GM23338 (cell line): Measurements from ENCODE around the gene LAMA4. TPM values are rescaled to one million over a fixed set of nuclear protein-coding genes. Genes with fewer than 3 reads are reported as not detected.

Source experiments
- ATAC-seq: fragments of 200-7000 bp; cut with Tn5 transposase; 3 replicates; pipeline ENCODE4 v1.9.1; 2020
- DNase-seq: peaks from one replicate; pipeline ENCODE4 v3.0.0-alpha.2; 2015; ENCODE audit warnings: low spot score
- H2AFZ ChIP-seq: fragments of 200-600 bp; sonication (generic); 2 replicates; pipeline ENCODE4 v1.8.0; 2016; ENCODE audit warnings: antibody characterized with exemption, mild to moderate bottlenecking, moderate library complexity
- H3F3A ChIP-seq: fragments of 200-600 bp; sonication (generic); replicated peaks from 2 replicates; pipeline ENCODE4 v1.8.0; 2017; ENCODE audit warnings: antibody characterized with exemption, mixed run types, low read depth
- H3K27ac ChIP-seq: fragments of 200-600 bp; sonication (generic); 2 replicates; pipeline ENCODE4 v1.6.1; 2016; ENCODE audit warnings: low read depth
- H3K27me3 ChIP-seq: fragments of 200-600 bp; sonication (generic); 2 replicates; pipeline ENCODE4 v1.8.0; 2016; ENCODE audit warnings: mild to moderate bottlenecking, mixed run types, moderate library complexity; ENCODE audit not compliant: insufficient read depth
- H3K36me3 ChIP-seq: fragments of 200-600 bp; sonication (generic); 2 replicates; pipeline ENCODE4 v1.8.0; 2016; ENCODE audit warnings: mild to moderate bottlenecking; ENCODE audit not compliant: insufficient read depth
- H3K4me1 ChIP-seq: fragments of 200-600 bp; sonication (generic); 2 replicates; pipeline ENCODE4 v1.8.0; 2016; ENCODE audit warnings: mild to moderate bottlenecking, moderate library complexity; ENCODE audit not compliant: insufficient read depth
- H3K4me2 ChIP-seq: fragments of 200-600 bp; sonication (generic); 2 replicates; pipeline ENCODE4 v1.7.1; 2017; ENCODE audit warnings: mixed run types
- H3K4me3 ChIP-seq: fragments of 200-600 bp; sonication (generic); 2 replicates; pipeline ENCODE4 v1.6.1; 2016; ENCODE audit warnings: mixed run types
- H3K79me2 ChIP-seq: fragments of 200-600 bp; sonication (generic); replicated peaks from 2 replicates; pipeline ENCODE4 v1.8.0; 2017; ENCODE audit warnings: mild to moderate bottlenecking; ENCODE audit not compliant: insufficient read depth
- H3K9me2 ChIP-seq: fragments of 200-600 bp; sonication (generic); 2 replicates; pipeline ENCODE4 v1.8.0; 2017; ENCODE audit not compliant: insufficient read depth
- H4K20me1 ChIP-seq: fragments of 200-600 bp; sonication (generic); replicated peaks from 2 replicates; pipeline ENCODE4 v1.8.0; 2017; ENCODE audit warnings: mild to moderate bottlenecking; ENCODE audit not compliant: insufficient read depth
- H3K27ac Mint-ChIP-seq: 2 replicates; pipeline ENCODE4 v1.8.0; 2020; ENCODE audit warnings: inconsistent platforms, mild to moderate bottlenecking, moderate library complexity, mixed read lengths
- H3K27me3 Mint-ChIP-seq: 3 replicates; pipeline ENCODE4 v1.8.0; 2022; ENCODE audit warnings: low read depth, mild to moderate bottlenecking, moderate library complexity, mixed read lengths, inconsistent platforms; ENCODE audit not compliant: insufficient read depth, poor library complexity
- H3K36me3 Mint-ChIP-seq: 3 replicates; pipeline ENCODE4 v1.8.0; 2021; ENCODE audit warnings: low read depth, mild to moderate bottlenecking, inconsistent platforms, moderate library complexity, mixed read lengths
- H3K4me1 Mint-ChIP-seq: 3 replicates; pipeline ENCODE4 v1.8.0; 2020; ENCODE audit warnings: mild to moderate bottlenecking, inconsistent platforms, mixed read lengths
- H3K4me3 Mint-ChIP-seq: 3 replicates; pipeline ENCODE4 v1.8.0; 2021; ENCODE audit warnings: moderate library complexity, mild to moderate bottlenecking, inconsistent platforms, mixed read lengths
- H3K9me3 Mint-ChIP-seq: 3 replicates; pipeline ENCODE4 v1.8.0; 2020; ENCODE audit warnings: moderate library complexity, mild to moderate bottlenecking, inconsistent platforms, mixed read lengths
- CREB1 ChIP-seq: fragments of 250-450 bp; sonication (Bioruptor Pico); IDR thresholded peaks from 2 replicates; pipeline ENCODE4 v1.5.0; 2020; ENCODE audit warnings: low read depth, mild to moderate bottlenecking, moderate library complexity
- CTCF ChIP-seq, 2 experiments: fragments of 200-600 bp in 1 of 2; sonication (generic) in 1 of 2; conservative IDR thresholded peaks; 2 replicates each; pipeline versions ENCODE4 v1.5.1 to v1.6.1; 2016 to 2017; ENCODE audit warnings: antibody characterized with exemption in 2 of 2, low read depth in 2 of 2, mild to moderate bottlenecking in 2 of 2, moderate library complexity in 1 of 2
- ETS1 ChIP-seq: IDR thresholded peaks from 2 replicates; pipeline ENCODE4 v1.6.1; 2016; ENCODE audit warnings: antibody characterized with exemption
- EZH2 ChIP-seq: fragments of 200-600 bp; sonication (generic); IDR thresholded peaks from one replicate; pipeline ENCODE4 v1.8.0; 2017; ENCODE audit warnings: antibody characterized with exemption, mild to moderate bottlenecking, low read depth; ENCODE audit not compliant: unreplicated experiment
- EZH2phosphoT487 ChIP-seq: fragments of 200-600 bp; sonication (generic); IDR thresholded peaks from one replicate; pipeline ENCODE4 v1.8.1; 2018; ENCODE audit warnings: antibody characterized with exemption; ENCODE audit not compliant: unreplicated experiment
- JUNB ChIP-seq: IDR thresholded peaks from one replicate; pipeline ENCODE4 v1.6.1; 2016; ENCODE audit warnings: antibody characterized with exemption; ENCODE audit not compliant: unreplicated experiment
- NANOG ChIP-seq: IDR thresholded peaks from 2 replicates; pipeline ENCODE4 v1.6.1; 2016; ENCODE audit warnings: antibody characterized with exemption, borderline replicate concordance
- POLR2AphosphoS5 ChIP-seq: IDR thresholded peaks from 2 replicates; pipeline ENCODE4 v1.6.1; 2016; ENCODE audit warnings: antibody characterized with exemption, low read depth
- REST ChIP-seq: IDR thresholded peaks from one replicate; pipeline ENCODE4 v1.6.1; 2018; ENCODE audit warnings: antibody characterized with exemption; ENCODE audit not compliant: unreplicated experiment
- STAT1 ChIP-seq: IDR thresholded peaks from one replicate; pipeline ENCODE4 v1.6.1; 2016; ENCODE audit warnings: antibody characterized with exemption; ENCODE audit not compliant: unreplicated experiment
- ZNF114 ChIP-seq: fragments of 250-450 bp; sonication (Bioruptor Pico); IDR thresholded peaks from 2 replicates; pipeline ENCODE4 v1.5.0; 2020; ENCODE audit warnings: mild to moderate bottlenecking, moderate library complexity
- ZNF331 ChIP-seq: fragments of 250-450 bp; sonication (Bioruptor Pico); IDR thresholded peaks from 2 replicates; pipeline ENCODE4 v1.5.0; 2020; ENCODE audit warnings: low read depth, mild to moderate bottlenecking, moderate library complexity
- ZNF462 ChIP-seq: fragments of 250-450 bp; sonication (Bioruptor Pico); IDR thresholded peaks from 2 replicates; pipeline ENCODE4 v1.5.0; 2020; ENCODE audit warnings: mild to moderate bottlenecking, moderate library complexity
- polyA plus RNA-seq: library from polyadenylated mRNA; unstranded; fragments of >200 nt; fragmentation: Nextera tagmentation; extraction: Ambion mirVana; gene quantifications from 2 replicates; pipeline ENCODE4 v1.2.1, GENCODE V29; 2016
- total RNA-seq: library from RNA; depleted of rRNA; stranded (reverse); fragments of >200 nt; shearing (Covaris generic); gene quantifications from 2 replicates; pipeline ENCODE4 v1.2.3, GENCODE V29; 2014

Gene LAMA4
- total and polyA plus RNA-seq, 2 experiments from 2014 or later, result 1.7 to 2.8 TPM

- ATAC-seq, result no peak
- TF ChIP-seq REST (no peak), ZNF331 (CRISPR knock-in tag) (no peak), ZNF462 (CRISPR knock-in tag) (no peak), EZH2phosphoT487 (no peak), POLR2AphosphoS5 (no peak), JUNB (no peak), EZH2 (no peak), CREB1 (CRISPR knock-in tag) (no peak), CTCF (conservative IDR thresholded peaks at IDR 0.05; ENCODE audit: low read depth in 2 of 2) (no peak), NANOG (no peak), STAT1 (no peak), ETS1 (no peak), ZNF114 (CRISPR knock-in tag) (no peak)
- H3K27me3 ChIP-seq, result no peaks in the 10 kb centered on the region
- no peak overlapping the region for H3K4me2 ChIP-seq
- H3K4me1 ChIP-seq, result no peaks in the 10 kb centered on the region
- H3K4me3 ChIP-seq, result no peak overlapping the region
- no peaks in the 10 kb centered on the region for H3K79me2 ChIP-seq
- Mint-ChIP-seq H3K4me3 (no peak overlapping the region), H3K9me3 (no peaks in the 10 kb centered on the region), H3K27ac (no peak overlapping the region), H3K36me3 (no peaks in the 10 kb centered on the region), H3K4me1 (no peaks in the 10 kb centered on the region), H3K27me3 (no peaks in the 10 kb centered on the region)
- peak overlapping the region; percentile 50 for H2AFZ ChIP-seq
- no peak for DNase-seq
- H3K27ac ChIP-seq, result no peak overlapping the region
- H3K9me2 ChIP-seq, result peaks cover 4% of the 10 kb centered on the region; the same call in 1 of the 2 replicates
- no peaks in the 10 kb centered on the region for H3F3A ChIP-seq
- H4K20me1 ChIP-seq, result no peaks in the 10 kb centered on the region
- H3K36me3 ChIP-seq, result no peaks in the 10 kb centered on the region
Measured at GRCh38 chr6:112178846-112179245, 75.5 kb downstream of the LAMA4 start.
